Limb (tissue), 2 donors: Measurements from ENCODE around the gene TLL1.
A peak's percentile ranks its signal among the peaks of the same experiment; 100 is the strongest.

Experiments
- DNase-seq, 2 donors: peaks; one replicate each; pipeline ENCODE4 v3.0.0-alpha.2; 2016; ENCODE audit errors: extremely low spot score in 2 of 2

The TLL1 gene

DNA sequence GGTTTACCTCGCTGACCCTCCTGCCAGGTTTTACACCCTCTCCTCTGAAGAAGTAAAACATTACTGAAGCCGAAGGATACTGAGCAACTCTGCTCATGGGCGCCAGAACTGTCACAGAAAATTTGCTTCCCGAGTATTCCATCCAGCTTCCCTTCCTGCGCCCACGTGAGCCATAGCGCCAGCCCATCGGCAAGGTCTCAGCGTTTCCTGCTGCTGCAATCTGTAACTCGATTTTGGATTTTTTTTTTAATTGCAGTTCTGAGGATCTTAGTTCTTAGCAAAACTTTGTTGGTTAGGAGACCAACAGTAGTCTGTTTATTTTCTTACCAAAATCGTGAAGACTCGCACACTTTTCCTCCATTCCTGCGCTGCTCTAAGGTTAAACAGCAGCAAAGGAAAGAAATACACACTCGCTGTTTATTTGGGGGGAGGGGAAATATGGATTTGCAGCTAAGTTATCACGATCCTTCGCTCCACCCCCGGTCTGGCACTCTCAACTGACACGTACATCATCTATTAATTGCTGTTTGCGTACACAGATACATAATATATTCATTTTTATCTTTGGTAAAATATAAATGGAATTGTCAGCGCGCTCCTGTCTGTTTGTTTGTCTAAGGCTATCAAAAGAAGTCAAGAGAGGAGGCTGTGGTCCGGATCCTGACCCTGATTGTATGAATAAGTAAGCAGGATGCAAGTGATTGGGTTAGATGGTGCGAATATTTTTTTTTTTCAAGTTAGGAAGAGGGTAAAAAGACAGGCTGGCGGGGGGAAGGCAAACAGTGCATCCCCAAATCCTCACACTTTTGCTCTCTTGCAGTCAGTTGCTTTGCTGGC is at the start of gene TLL1:
TLL1 (plus strand) TSS at position 777 of the 837 bp plus-strand sequence. CDS start 668 bp downstream, outside the sequence.
- peak; percentile 33 to 55 for DNase-seq

- DNase-seq: no peak
These were observed 46.9 kb upstream of the TLL1 start for GRCh38 chr4:165826166-165826565.

DNA sequence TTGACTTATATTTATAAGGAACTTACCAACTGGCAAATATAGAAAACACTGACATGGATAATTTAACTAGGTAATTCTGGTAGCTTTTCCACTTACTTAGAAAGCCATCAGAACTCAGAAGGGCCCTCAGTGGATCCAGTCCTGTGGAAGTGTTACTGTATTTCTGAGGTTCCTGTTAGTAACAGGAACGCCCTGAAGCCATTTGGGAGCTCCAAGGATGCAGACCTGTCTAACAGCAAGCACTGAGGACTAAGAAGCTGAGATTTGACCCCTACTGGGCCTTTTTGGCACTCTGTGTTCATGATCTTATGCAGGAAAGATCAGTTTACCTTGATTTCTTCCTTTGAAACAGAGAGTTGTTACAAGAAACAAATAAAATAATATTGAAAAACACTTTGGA is 46.0 kb upstream of the TLL1 start:
- no peak for DNase-seq

GRCh38 chr4:165828928-165829327 is 44.1 kb upstream of the TLL1 start:
- DNase-seq: no peak

DNA sequence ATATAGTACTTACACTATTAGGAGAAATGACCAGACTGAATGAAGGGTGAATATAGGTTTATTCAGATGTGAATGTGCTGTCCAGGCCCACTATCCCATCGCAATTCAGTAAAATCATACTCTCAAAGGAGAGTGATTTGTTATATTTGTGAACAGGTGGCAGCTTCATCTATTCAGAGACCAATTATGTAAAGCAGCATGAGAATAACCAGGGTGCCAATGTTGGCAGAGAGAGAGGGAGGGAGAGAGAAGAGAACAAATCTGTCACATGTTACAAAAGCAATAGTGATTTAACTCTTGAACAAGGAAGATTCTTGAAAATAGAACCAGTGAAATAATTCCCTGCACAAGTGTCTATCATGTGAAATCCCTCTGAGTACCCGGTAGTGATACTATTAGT is 38.9 kb upstream of the TLL1 start:
- DNase-seq: no peak

GRCh38 chr4:165838575-165838974 is 34.5 kb upstream of the TLL1 start:
- DNase-seq: no peak

- no peak for DNase-seq
These were observed 33.3 kb upstream of the TLL1 start for GRCh38 chr4:165839615-165840333.

DNA sequence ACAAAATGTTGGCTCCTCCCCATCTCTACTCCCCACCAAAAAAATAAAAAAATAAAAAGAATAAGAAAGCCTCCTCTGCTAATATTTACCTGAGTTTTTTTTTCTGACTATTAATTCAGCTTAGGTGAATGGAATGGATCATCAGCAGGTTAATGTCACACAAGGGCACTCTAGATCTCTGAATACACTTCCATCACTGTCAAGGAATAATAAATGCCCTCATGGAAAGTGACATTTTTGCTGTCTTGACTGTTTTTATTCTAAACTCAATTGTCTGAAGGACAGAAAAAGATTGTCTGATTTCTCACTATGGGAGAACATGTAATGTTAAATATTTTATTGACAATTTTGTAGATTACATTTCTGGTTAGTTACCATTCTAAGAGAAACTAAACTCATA is 30.4 kb upstream of the TLL1 start:
- DNase-seq: no peak

DNA sequence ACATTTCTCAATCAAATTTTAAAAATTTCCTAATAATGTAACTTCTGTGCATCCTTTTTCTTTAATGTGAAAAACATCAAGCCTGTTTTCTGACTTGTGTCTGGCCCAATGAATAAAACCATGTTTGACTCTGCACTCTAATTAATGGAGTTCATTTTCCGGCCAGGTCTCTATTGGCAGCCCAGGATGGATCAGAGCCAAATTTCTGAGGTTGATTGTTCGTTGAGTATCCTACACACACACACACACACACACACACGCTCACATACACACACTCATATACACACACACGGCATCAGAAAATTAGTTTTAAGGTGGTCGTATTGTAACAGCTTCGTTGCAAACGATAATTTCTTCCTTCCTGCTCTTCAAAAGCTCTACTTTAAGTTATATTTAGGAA is 28.9 kb upstream of the TLL1 start:
- DNase-seq: no peak

GRCh38 chr4:165851256-165851655 is 21.8 kb upstream of the TLL1 start:
- no peak for DNase-seq

- DNase-seq: no peak
These were observed 17.8 kb upstream of the TLL1 start for GRCh38 chr4:165855191-165855590.

GRCh38 chr4:165861363-165861762 is 11.7 kb upstream of the TLL1 start:
- DNase-seq: no peak

GRCh38 chr4:165864271-165864670 is 8.8 kb upstream of the TLL1 start:
- no peak for DNase-seq

- no peak for DNase-seq
These were observed 6.9 kb upstream of the TLL1 start for GRCh38 chr4:165866019-165866650.

GRCh38 chr4:165867961-165868360 is 5.1 kb upstream of the TLL1 start:
- no peak for DNase-seq

DNA sequence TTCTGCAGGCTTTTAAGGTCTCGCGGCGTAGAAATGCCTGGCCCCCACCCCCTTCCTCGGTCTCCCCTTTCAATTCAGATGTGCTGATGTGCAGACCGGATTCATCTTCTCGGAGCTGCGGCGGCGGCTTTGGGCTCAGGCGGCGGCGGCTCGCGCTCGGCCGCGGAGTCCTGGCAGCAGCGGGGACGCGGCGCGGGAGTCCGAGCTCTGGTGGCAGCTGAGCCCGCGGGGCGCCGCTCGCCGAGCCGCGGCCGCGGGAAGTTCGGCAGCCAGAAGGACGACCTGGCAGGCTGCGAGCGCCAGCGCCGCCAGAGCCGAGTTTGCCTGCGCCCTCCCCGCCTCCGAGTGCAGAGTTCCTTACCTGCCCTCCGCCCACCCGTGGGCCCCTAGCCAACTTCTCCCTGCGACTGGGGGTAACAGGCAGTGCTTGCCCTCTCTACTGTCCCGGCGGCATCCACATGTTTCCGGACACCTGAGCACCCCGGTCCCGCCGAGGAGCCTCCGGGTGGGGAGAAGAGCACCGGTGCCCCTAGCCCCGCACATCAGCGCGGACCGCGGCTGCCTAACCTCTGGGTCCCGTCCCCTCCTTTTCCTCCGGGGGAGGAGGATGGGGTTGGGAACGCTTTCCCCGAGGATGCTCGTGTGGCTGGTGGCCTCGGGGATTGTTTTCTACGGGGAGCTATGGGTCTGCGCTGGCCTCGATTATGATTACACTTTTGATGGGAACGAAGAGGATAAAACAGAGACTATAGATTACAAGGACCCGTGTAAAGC is 448 bp downstream of the TLL1 start:
- DNase-seq: peak; percentile 22 to 70

- peak in 1 of 2 donors; percentile 60 for DNase-seq
These were observed 1.2 kb downstream of the TLL1 start for GRCh38 chr4:165874072-165874790.

DNA sequence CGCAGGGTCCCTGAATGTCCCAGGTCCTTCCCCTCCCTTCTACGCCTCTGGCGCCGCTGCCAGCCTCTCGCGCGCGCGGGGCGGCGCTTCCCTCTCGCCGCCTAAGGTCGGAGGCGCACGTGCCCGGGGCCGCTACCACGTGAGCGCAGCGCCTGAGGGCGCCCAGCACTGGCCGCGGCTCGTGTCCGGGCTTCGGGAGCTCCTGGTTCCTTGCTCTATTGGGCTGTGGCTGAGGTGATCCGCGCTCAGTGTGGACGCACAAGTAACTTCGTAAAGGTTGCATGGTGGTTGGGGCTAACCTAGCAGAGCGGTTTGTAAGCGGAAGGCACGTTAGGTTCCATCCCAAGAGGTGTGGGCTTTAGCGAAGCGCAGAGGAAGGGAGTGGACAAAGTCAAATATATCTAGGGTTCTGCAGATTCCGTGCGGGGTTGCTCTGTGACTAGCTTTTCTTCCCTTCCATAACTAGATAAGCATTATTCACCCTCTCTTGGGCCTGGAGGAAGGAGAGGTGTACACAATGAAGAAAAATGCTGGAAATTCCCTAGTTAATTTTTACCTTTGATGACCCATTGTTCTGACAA is 1.8 kb downstream of the TLL1 start:
- DNase-seq: peak; percentile 21 to 61

- DNase-seq: no peak
These were observed 2.4 kb downstream of the TLL1 start for GRCh38 chr4:165875446-165875845.

- no peak for DNase-seq
These were observed 4.2 kb downstream of the TLL1 start for GRCh38 chr4:165877286-165877685.

GRCh38 chr4:165879641-165880040 is 6.6 kb downstream of the TLL1 start:
- no peak for DNase-seq
